GM19351 (cell line): ENCODE data around the gene C19orf81.

Source experiments
- ATAC-seq: cut with Tn5 transposase; IDR thresholded peaks from one replicate; pipeline ENCODE4 v1.9.1; 2021; ENCODE audit warnings: mild to moderate bottlenecking, moderate library complexity; ENCODE audit not compliant: unreplicated experiment

Gene C19orf81

DNA sequence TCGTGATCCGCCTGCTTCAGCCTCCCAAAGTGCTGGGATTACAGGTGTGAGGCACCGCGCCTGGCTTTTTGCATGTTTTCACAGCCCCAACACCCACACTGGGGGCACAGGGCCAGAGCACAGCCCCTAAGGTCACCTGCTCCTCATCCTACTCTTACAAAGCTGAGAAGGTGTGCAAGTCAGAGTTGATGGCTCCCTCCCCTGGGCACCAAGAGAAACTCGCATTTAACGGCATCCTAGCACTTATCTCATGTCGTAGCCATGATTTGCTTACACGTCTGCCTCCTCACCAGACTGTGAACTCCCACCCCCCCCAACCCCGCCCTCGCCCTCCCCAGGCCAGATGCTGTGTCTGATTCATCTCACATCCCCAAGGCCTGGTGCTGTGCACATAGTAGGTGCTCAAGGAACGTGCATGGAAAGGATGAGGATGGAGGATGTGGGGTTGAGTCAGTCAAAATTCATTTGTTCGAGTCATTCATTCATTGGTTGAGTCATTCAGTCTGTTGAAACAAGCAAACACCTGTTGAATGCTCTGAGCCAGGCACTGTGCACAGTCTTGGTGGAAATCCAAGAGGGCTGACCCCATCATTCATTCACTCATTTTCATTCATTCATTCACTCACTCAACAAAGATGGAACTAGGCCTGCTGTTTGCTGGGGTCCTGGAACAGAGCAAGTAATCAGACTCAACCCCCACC is 59.1 kb downstream of the C19orf81 start:
- ATAC-seq = no peak
